ENCODE results near the gene KLHL29.

DNA sequence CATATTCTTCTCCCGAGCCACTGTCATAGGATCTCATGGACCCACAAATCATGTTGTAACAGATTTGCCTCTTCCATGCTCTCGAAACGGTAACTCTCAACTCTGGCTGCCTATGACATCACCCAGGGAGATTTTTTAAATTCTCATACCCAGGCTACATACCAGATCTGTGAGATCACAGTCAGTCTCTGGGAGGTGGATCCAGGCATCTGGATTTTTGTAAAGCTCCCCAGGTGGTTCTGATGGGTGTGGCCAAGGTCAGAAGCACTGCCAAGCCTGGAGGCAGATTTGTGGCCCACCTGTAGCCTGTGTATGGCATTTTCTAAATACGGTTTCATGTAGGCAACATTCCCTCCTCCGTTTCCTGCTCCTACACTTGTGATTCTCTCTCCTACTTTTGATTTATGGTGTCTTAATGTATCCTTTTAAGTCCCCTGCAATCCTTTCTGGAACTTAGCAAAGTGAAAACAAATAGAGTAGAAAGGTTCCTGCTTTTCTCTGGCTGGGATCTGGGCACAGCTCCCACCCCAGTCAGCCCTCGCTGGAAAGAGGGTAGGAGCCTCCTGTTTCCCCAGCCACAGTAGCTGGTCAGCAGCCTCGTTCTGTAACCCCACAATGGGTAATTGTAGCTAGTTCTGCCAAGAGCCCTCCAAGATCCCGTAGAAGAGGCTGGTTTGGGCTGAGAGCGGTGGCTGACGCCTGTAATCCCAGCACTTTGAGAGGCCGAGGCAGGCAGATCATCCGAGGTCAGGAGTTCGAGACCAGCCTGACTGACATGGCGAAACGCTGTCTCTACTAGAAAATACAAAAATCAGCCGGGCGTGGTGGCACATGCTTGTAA is 96.2 kb downstream of the KLHL29 start:
- TF ChIP-seq SMC3 (conservative IDR thresholded peaks at IDR 0.05; ENCODE audit: poor library complexity) (no peak), EP300 (conservative IDR thresholded peaks at IDR 0.05; ENCODE audit: poor library complexity, severe bottlenecking) (no peak)
